Naive B cell (primary cell): ENCODE data around the gene NTM. TPM values are rescaled to one million over a fixed set of nuclear protein-coding genes. Genes with fewer than 3 reads are reported as not detected.

ENCODE experiments used
- ATAC-seq, 2 donors: fragments of 150-1000 bp; cut with Tn5 transposase; 2 replicates each; pipeline ENCODE4 v1.10.0; 2021; ENCODE audit warnings: low read depth in 2 of 2, mild to moderate bottlenecking in 2 of 2, moderate library complexity in 2 of 2
- DNase-seq: peaks from one replicate; pipeline ENCODE4 v3.0.0; 2022
- H3K27ac Mint-ChIP-seq, 6 donors: one replicate each; pipeline ENCODE4 v1.8.0; 2020 to 2022; ENCODE audit warnings: mild to moderate bottlenecking in 6 of 6, mixed read lengths in 6 of 6, moderate library complexity in 5 of 6, inconsistent platforms in 2 of 6
- H3K27me3 Mint-ChIP-seq, 3 donors: one replicate each; pipeline ENCODE4 v1.8.0; 2021 to 2022; ENCODE audit warnings: mixed read lengths in 3 of 3, mild to moderate bottlenecking in 1 of 3
- H3K36me3 Mint-ChIP-seq, 2 donors: one replicate each; pipeline ENCODE4 v1.8.0; 2020 to 2022; ENCODE audit warnings: mixed read lengths in 2 of 2, inconsistent platforms in 1 of 2, mild to moderate bottlenecking in 1 of 2
- H3K4me1 Mint-ChIP-seq, 3 donors: one replicate each; pipeline ENCODE4 v1.8.0; 2020 to 2022; ENCODE audit warnings: mixed read lengths in 3 of 3, inconsistent platforms in 1 of 3, mild to moderate bottlenecking in 1 of 3, moderate library complexity in 1 of 3
- H3K4me3 Mint-ChIP-seq, 8 donors: one replicate each; pipeline ENCODE4 v1.8.0; 2020 to 2022; ENCODE audit warnings: mild to moderate bottlenecking in 8 of 8, mixed read lengths in 8 of 8, moderate library complexity in 8 of 8, inconsistent platforms in 2 of 8
- H3K9me3 Mint-ChIP-seq, 7 donors: one replicate each; pipeline ENCODE4 v1.8.0; 2020 to 2022; ENCODE audit warnings: mixed read lengths in 7 of 7, mild to moderate bottlenecking in 5 of 7, inconsistent platforms in 2 of 7, moderate library complexity in 1 of 7
- polyA plus RNA-seq, 6 donors: library from polyadenylated mRNA; unstranded; fragments of 300-500 nt; fragmentation: Illumina TruSeq; gene quantifications; one replicate each; pipeline ENCODE4 v1.2.3, GENCODE V29; 2021; ENCODE audit warnings: low read depth in 6 of 6

Gene NTM
- polyA plus RNA-seq, 6 donors from 2014 or later, result not detected

- Mint-ChIP-seq H3K27me3 (peaks cover 4 to 29% (median 13%) of the 10 kb centered on the region in 3 donors), H3K4me1 (no peaks in the 10 kb centered on the region), H3K27ac (no peak overlapping the region), H3K4me3 (no peak overlapping the region), H3K36me3 (no peaks in the 10 kb centered on the region), H3K9me3 (peaks cover 0 to 3% (median 0%) of the 10 kb centered on the region in 7 donors)
- ATAC-seq (no peak), DNase-seq (no peak)
These were observed 285.9 kb downstream of the NTM start for GRCh38 chr11:131656179-131656838.

- ATAC-seq (no peak), DNase-seq (no peak)
- Mint-ChIP-seq H3K27me3 (peaks cover 7 to 30% (median 13%) of the 10 kb centered on the region in 3 donors), H3K9me3 (peaks cover 0 to 3% (median 0%) of the 10 kb centered on the region in 7 donors), H3K36me3 (no peaks in the 10 kb centered on the region), H3K27ac (no peak overlapping the region), H3K4me3 (no peak overlapping the region), H3K4me1 (no peaks in the 10 kb centered on the region)
These were observed 286.4 kb downstream of the NTM start for GRCh38 chr11:131656839-131657211.

GRCh38 chr11:131658414-131658813 lies 288.0 kb downstream of the NTM start:
- Mint-ChIP-seq H3K36me3 (no peaks in the 10 kb centered on the region), H3K4me1 (no peaks in the 10 kb centered on the region), H3K4me3 (no peak overlapping the region), H3K9me3 (peaks cover 0 to 3% (median 0%) of the 10 kb centered on the region in 7 donors), H3K27me3 (peaks cover 4 to 30% (median 13%) of the 10 kb centered on the region in 3 donors), H3K27ac (no peak overlapping the region)
- no peak for DNase-seq
- no peak for ATAC-seq

GRCh38 chr11:131658952-131659351 lies 288.5 kb downstream of the NTM start:
- H3K36me3 Mint-ChIP-seq, result no peaks in the 10 kb centered on the region
- no peaks in the 10 kb centered on the region for H3K4me1 Mint-ChIP-seq
- ATAC-seq, result no peak
- peaks cover 0 to 3% (median 0%) of the 10 kb centered on the region in 7 donors for H3K9me3 Mint-ChIP-seq
- no peak for DNase-seq
- peaks cover 4 to 30% (median 13%) of the 10 kb centered on the region in 3 donors for H3K27me3 Mint-ChIP-seq
- no peak overlapping the region for H3K4me3 Mint-ChIP-seq
- H3K27ac Mint-ChIP-seq, result no peak overlapping the region

GRCh38 chr11:131659931-131660330 lies 289.5 kb downstream of the NTM start:
- Mint-ChIP-seq H3K9me3 (peaks cover 0 to 3% (median 0%) of the 10 kb centered on the region in 7 donors), H3K27ac (peak overlapping the region in 1 of 6 donors; percentile 7), H3K4me3 (no peak overlapping the region), H3K27me3 (peaks cover 4 to 25% (median 13%) of the 10 kb centered on the region in 3 donors), H3K36me3 (no peaks in the 10 kb centered on the region), H3K4me1 (no peaks in the 10 kb centered on the region)
- ATAC-seq (no peak), DNase-seq (no peak)

GRCh38 chr11:131661132-131661531 lies 290.7 kb downstream of the NTM start:
- H3K9me3 Mint-ChIP-seq, result peaks cover 0 to 3% (median 0%) of the 10 kb centered on the region in 7 donors
- H3K27ac Mint-ChIP-seq, result no peak overlapping the region
- no peak overlapping the region for H3K4me3 Mint-ChIP-seq
- DNase-seq, result no peak
- no peaks in the 10 kb centered on the region for H3K36me3 Mint-ChIP-seq
- H3K27me3 Mint-ChIP-seq, result peaks cover 4 to 24% (median 13%) of the 10 kb centered on the region in 3 donors
- ATAC-seq, result no peak
- H3K4me1 Mint-ChIP-seq, result no peaks in the 10 kb centered on the region

- no peaks in the 10 kb centered on the region for H3K36me3 Mint-ChIP-seq
- ATAC-seq (no peak), DNase-seq (no peak)
- peaks cover 4 to 25% (median 18%) of the 10 kb centered on the region in 3 donors for H3K27me3 Mint-ChIP-seq
- H3K27ac Mint-ChIP-seq, result no peak overlapping the region
- peaks cover 0 to 4% (median 0%) of the 10 kb centered on the region in 7 donors for H3K9me3 Mint-ChIP-seq
- no peaks in the 10 kb centered on the region for H3K4me1 Mint-ChIP-seq
- H3K4me3 Mint-ChIP-seq, result no peak overlapping the region
These were observed 292.0 kb downstream of the NTM start for GRCh38 chr11:131662317-131662972.

GRCh38 chr11:131662993-131663392 lies 292.6 kb downstream of the NTM start:
- peaks cover 0 to 5% (median 0%) of the 10 kb centered on the region in 7 donors for H3K9me3 Mint-ChIP-seq
- H3K27ac Mint-ChIP-seq, result no peak overlapping the region
- H3K36me3 Mint-ChIP-seq, result no peaks in the 10 kb centered on the region
- peaks cover 4 to 21% (median 20%) of the 10 kb centered on the region in 3 donors for H3K27me3 Mint-ChIP-seq
- no peak overlapping the region for H3K4me3 Mint-ChIP-seq
- ATAC-seq (no peak), DNase-seq (no peak)
- H3K4me1 Mint-ChIP-seq, result no peaks in the 10 kb centered on the region

- Mint-ChIP-seq H3K9me3 (peaks cover 0 to 5% (median 0%) of the 10 kb centered on the region in 7 donors), H3K27me3 (peaks cover 4 to 20% (median 15%) of the 10 kb centered on the region in 3 donors)
- no peak for DNase-seq
These were observed 293.2 kb downstream of the NTM start for GRCh38 chr11:131663405-131664200.

GRCh38 chr11:131664293-131664692 lies 293.9 kb downstream of the NTM start:
- ATAC-seq (no peak), DNase-seq (no peak)
- Mint-ChIP-seq H3K27me3 (peaks cover 4 to 20% (median 15%) of the 10 kb centered on the region in 3 donors), H3K36me3 (no peaks in the 10 kb centered on the region), H3K4me1 (peaks cover 0 to 7% (median 0%) of the 10 kb centered on the region in 3 donors), H3K9me3 (peaks cover 0 to 5% (median 0%) of the 10 kb centered on the region in 7 donors), H3K27ac (no peak overlapping the region), H3K4me3 (no peak overlapping the region)

More at GRCh38 chr11:131663405-131664200, 293.2 kb downstream of the NTM start:
- no peak for ATAC-seq
- Mint-ChIP-seq H3K36me3 (no peaks in the 10 kb centered on the region), H3K4me3 (no peak overlapping the region), H3K4me1 (peaks cover 0 to 3% (median 0%) of the 10 kb centered on the region in 3 donors), H3K27ac (no peak overlapping the region)

GRCh38 chr11:131664816-131665215 lies 294.4 kb downstream of the NTM start:
- H3K27me3 Mint-ChIP-seq, result peaks cover 4 to 15% (median 15%) of the 10 kb centered on the region in 3 donors
- H3K9me3 Mint-ChIP-seq, result peaks cover 0 to 5% (median 0%) of the 10 kb centered on the region in 7 donors
- no peak overlapping the region for H3K4me3 Mint-ChIP-seq
- ATAC-seq (no peak), DNase-seq (no peak)
- peaks cover 0 to 7% (median 0%) of the 10 kb centered on the region in 3 donors for H3K4me1 Mint-ChIP-seq
- no peaks in the 10 kb centered on the region for H3K36me3 Mint-ChIP-seq
- no peak overlapping the region for H3K27ac Mint-ChIP-seq

- Mint-ChIP-seq H3K27ac (no peak overlapping the region), H3K4me3 (no peak overlapping the region), H3K36me3 (no peaks in the 10 kb centered on the region), H3K27me3 (peaks cover 4 to 14% (median 9%) of the 10 kb centered on the region in 3 donors), H3K9me3 (peaks cover 0 to 5% (median 0%) of the 10 kb centered on the region in 7 donors), H3K4me1 (peaks cover 0 to 7% (median 0%) of the 10 kb centered on the region in 3 donors)
- ATAC-seq (no peak), DNase-seq (no peak)
These were observed 295.0 kb downstream of the NTM start for GRCh38 chr11:131665344-131665968.

- H3K4me1 Mint-ChIP-seq, result peaks cover 0 to 7% (median 2%) of the 10 kb centered on the region in 3 donors
- no peaks in the 10 kb centered on the region for H3K36me3 Mint-ChIP-seq
- H3K9me3 Mint-ChIP-seq, result peaks cover 0 to 5% (median 0%) of the 10 kb centered on the region in 7 donors
- ATAC-seq (no peak), DNase-seq (no peak)
- peaks cover 4 to 9% (median 8%) of the 10 kb centered on the region in 3 donors for H3K27me3 Mint-ChIP-seq
- H3K4me3 Mint-ChIP-seq, result no peak overlapping the region
- no peak overlapping the region for H3K27ac Mint-ChIP-seq
These were observed 295.6 kb downstream of the NTM start for GRCh38 chr11:131666006-131666405.
